Stomach (tissue), 4 donors: ENCODE results near the gene KCNT2.

Source experiments
- EP300 ChIP-seq: sonication (generic); formaldehyde crosslinking; IDR thresholded peaks from one replicate; pipeline ENCODE4 v1.6.1; 2017; ENCODE audit warnings: antibody characterized with exemption
- POLR2A ChIP-seq, 4 donors: fragments of 450-650 bp; IDR thresholded peaks; one replicate each; pipeline ENCODE4 v1.6.1; 2016; ENCODE audit warnings: antibody characterized with exemption in 4 of 4, control low read depth in 2 of 4, mild to moderate bottlenecking in 1 of 4, moderate library complexity in 1 of 4
- POLR2AphosphoS5 ChIP-seq, 3 donors: sonication (generic); formaldehyde crosslinking; IDR thresholded peaks; one replicate each; pipeline ENCODE4 v1.6.1; 2016; ENCODE audit warnings: antibody characterized with exemption in 3 of 3
- TF ChIP-seq, protein P1 (sequence below), 7 experiments: fragments of 450-650 bp in 4 of 7; fragments of 200-600 bp in 3 of 7; sonication (generic) in 3 of 7; IDR thresholded peaks; one replicate each; pipeline ENCODE4 v1.5.1; 2016 to 2019; ENCODE audit warnings: antibody characterized with exemption in 7 of 7, control low read depth in 2 of 7, mild to moderate bottlenecking in 1 of 7

DNA sequence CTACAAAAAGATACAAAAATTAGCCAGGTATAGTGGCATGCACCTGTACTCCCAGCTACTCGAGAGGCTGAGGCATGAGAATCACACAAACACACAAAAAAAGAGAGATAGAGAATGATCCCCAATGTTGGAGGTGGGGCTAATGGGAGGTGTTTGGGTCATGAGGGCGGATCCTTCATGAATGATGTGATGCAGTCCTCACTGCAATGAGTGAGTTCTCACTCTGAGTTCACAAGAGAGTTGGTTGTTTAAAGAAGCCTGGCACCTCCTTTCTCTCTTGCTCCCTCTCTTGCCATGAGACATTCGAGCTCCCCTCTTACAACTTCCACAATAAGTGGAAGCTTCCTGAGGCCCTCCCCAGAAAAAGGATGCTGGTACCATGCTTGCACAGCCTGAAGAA, 17.3 kb downstream of the KCNT2 start:
- TF ChIP-seq, protein P1, sequence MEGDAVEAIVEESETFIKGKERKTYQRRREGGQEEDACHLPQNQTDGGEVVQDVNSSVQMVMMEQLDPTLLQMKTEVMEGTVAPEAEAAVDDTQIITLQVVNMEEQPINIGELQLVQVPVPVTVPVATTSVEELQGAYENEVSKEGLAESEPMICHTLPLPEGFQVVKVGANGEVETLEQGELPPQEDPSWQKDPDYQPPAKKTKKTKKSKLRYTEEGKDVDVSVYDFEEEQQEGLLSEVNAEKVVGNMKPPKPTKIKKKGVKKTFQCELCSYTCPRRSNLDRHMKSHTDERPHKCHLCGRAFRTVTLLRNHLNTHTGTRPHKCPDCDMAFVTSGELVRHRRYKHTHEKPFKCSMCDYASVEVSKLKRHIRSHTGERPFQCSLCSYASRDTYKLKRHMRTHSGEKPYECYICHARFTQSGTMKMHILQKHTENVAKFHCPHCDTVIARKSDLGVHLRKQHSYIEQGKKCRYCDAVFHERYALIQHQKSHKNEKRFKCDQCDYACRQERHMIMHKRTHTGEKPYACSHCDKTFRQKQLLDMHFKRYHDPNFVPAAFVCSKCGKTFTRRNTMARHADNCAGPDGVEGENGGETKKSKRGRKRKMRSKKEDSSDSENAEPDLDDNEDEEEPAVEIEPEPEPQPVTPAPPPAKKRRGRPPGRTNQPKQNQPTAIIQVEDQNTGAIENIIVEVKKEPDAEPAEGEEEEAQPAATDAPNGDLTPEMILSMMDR (IDR thresholded peaks at IDR 0.05): no peak
- TF ChIP-seq POLR2A (IDR thresholded peaks at IDR 0.05): no peak
- no peak for TF ChIP-seq EP300
- TF ChIP-seq POLR2AphosphoS5 (IDR thresholded peaks at IDR 0.05): no peak
